ENCODE measurements around the gene FAM13A.

DNA sequence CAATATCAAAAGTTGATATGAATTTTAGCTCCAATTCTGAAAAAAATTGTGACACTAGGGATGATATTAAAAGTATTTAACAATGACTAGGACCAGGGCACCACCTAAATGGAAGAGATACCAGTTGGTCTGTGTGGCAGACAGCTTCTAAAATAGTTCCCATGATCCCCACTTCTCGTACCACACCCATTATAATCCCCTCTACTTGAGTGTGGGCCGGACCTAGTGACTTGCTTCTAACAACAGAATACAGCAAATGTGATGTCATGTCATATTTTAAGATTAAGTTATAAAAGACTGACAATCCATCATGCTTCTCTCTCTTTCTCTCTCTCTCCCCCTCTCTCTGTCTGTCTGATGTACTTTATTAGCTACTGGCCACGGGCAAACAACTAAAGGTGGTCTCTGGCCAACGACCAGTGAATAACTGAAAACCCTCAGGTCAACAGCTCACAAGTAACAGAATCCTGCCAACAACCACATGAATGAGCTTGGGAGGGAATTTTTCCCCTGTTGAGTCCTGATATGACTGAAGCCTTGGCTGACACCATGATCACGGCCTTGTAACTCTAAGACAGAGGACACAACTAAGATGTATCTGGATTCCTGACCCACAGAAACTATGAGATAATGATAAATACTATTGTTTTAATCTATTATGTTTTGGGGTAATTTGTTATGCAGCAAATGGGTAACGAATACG, 34.4 kb downstream of the FAM13A start:
- TF ChIP-seq, protein P1, sequence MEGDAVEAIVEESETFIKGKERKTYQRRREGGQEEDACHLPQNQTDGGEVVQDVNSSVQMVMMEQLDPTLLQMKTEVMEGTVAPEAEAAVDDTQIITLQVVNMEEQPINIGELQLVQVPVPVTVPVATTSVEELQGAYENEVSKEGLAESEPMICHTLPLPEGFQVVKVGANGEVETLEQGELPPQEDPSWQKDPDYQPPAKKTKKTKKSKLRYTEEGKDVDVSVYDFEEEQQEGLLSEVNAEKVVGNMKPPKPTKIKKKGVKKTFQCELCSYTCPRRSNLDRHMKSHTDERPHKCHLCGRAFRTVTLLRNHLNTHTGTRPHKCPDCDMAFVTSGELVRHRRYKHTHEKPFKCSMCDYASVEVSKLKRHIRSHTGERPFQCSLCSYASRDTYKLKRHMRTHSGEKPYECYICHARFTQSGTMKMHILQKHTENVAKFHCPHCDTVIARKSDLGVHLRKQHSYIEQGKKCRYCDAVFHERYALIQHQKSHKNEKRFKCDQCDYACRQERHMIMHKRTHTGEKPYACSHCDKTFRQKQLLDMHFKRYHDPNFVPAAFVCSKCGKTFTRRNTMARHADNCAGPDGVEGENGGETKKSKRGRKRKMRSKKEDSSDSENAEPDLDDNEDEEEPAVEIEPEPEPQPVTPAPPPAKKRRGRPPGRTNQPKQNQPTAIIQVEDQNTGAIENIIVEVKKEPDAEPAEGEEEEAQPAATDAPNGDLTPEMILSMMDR (IDR thresholded peaks at IDR 0.05; ENCODE audit: poor library complexity, severe bottlenecking): no peak
- TF ChIP-seq EZH2 (IDR thresholded peaks at IDR 0.05; ENCODE audit: borderline replicate concordance, insufficient read depth, low read length, poor library complexity, severe bottlenecking): no peak
- TF ChIP-seq EP300 (conservative IDR thresholded peaks at IDR 0.05; ENCODE audit: poor library complexity, severe bottlenecking): no peak
- no peak for TF ChIP-seq POLR2AphosphoS5 (IDR thresholded peaks at IDR 0.05)
- TF ChIP-seq SMC3 (conservative IDR thresholded peaks at IDR 0.05; ENCODE audit: poor library complexity): no peak
- no peak for TF ChIP-seq RAD21 (conservative IDR thresholded peaks at IDR 0.05)
- TF ChIP-seq, protein P2, sequence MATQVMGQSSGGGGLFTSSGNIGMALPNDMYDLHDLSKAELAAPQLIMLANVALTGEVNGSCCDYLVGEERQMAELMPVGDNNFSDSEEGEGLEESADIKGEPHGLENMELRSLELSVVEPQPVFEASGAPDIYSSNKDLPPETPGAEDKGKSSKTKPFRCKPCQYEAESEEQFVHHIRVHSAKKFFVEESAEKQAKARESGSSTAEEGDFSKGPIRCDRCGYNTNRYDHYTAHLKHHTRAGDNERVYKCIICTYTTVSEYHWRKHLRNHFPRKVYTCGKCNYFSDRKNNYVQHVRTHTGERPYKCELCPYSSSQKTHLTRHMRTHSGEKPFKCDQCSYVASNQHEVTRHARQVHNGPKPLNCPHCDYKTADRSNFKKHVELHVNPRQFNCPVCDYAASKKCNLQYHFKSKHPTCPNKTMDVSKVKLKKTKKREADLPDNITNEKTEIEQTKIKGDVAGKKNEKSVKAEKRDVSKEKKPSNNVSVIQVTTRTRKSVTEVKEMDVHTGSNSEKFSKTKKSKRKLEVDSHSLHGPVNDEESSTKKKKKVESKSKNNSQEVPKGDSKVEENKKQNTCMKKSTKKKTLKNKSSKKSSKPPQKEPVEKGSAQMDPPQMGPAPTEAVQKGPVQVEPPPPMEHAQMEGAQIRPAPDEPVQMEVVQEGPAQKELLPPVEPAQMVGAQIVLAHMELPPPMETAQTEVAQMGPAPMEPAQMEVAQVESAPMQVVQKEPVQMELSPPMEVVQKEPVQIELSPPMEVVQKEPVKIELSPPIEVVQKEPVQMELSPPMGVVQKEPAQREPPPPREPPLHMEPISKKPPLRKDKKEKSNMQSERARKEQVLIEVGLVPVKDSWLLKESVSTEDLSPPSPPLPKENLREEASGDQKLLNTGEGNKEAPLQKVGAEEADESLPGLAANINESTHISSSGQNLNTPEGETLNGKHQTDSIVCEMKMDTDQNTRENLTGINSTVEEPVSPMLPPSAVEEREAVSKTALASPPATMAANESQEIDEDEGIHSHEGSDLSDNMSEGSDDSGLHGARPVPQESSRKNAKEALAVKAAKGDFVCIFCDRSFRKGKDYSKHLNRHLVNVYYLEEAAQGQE (IDR thresholded peaks at IDR 0.05; ENCODE audit: borderline replicate concordance): no peak
